A549 (cell line): ENCODE measurements around the gene TJP1. TPM values are rescaled to one million over a fixed set of nuclear protein-coding genes. Genes with fewer than 3 reads are reported as not detected.
A peak's percentile ranks its signal among the peaks of the same experiment; 100 is the strongest.

Source experiments
- ATAC-seq, 2 experiments: fragments of 200-7000 bp in 1 of 2; fragments of >200 bp in 1 of 2; cut with Nextera tagmentation in 1 of 2; cut with Tn5 transposase in 1 of 2; 3 replicates each; pipeline versions ENCODE4 v1.8.0 to v1.9.1; 2018 to 2020; ENCODE audit warnings: mild to moderate bottlenecking in 1 of 2, moderate library complexity in 1 of 2
- CTCF ChIA-PET: fragments of 300-600 bp; sonication (Branson Sonifier 250); formaldehyde crosslinking; extraction: SDS; loops from one replicate; lab custom pipeline; 2021; ENCODE audit warnings: antibody characterized with exemption, inconsistent platforms; lab: Yijun Ruan, JAX
- POLR2A ChIA-PET: fragments of 350-600 bp; formaldehyde crosslinking; extraction: SDS; loops from one replicate; lab custom pipeline; 2021; ENCODE audit warnings: antibody characterized with exemption, inconsistent platforms; lab: Yijun Ruan, JAX
- DNase-seq, 2 experiments: peaks; one replicate each; pipeline versions ENCODE4 v3.0.0 to v3.0.0-alpha.2; 2011 to 2016; ENCODE audit warnings: low read depth in 1 of 2, low spot score in 1 of 2
- FAIRE-seq: peaks from 2 replicates; lab custom pipeline; 2011; peaks lifted over from hg19 to GRCh38; lab: Jason Lieb, UNC
- H3K27ac ChIP-seq, 2 experiments: fragments of >200 bp; sonication (Bioruptor Twin); formaldehyde crosslinking; 3 replicates each; pipeline ENCODE4 v1.5.1; 2016 to 2017
- H3K4me1 ChIP-seq: fragments of >200 bp; sonication (Bioruptor Twin); formaldehyde crosslinking; 3 replicates; pipeline ENCODE4 v1.6.1; 2016
- H3K4me2 ChIP-seq: fragments of >200 bp; sonication (Bioruptor Twin); formaldehyde crosslinking; 3 replicates; pipeline ENCODE4 v1.6.1; 2016
- H3K4me3 ChIP-seq: fragments of >200 bp; sonication (Bioruptor Twin); formaldehyde crosslinking; 3 replicates; pipeline ENCODE4 v1.5.1; 2016
- H3K9me3 ChIP-seq: fragments of >200 bp; sonication (Bioruptor Twin); formaldehyde crosslinking; 3 replicates; pipeline ENCODE4 v1.6.1; 2016
- CBX2 ChIP-seq: fragments of 200-600 bp; sonication (generic); IDR thresholded peaks from 2 replicates; pipeline ENCODE4 v1.6.1; 2016; ENCODE audit warnings: low read depth, mild to moderate bottlenecking, borderline replicate concordance
- CBX8 ChIP-seq: fragments of 200-600 bp; sonication (generic); IDR thresholded peaks from 2 replicates; pipeline ENCODE4 v1.6.1; 2016
- CHD4 ChIP-seq: fragments of 200-600 bp; sonication (generic); IDR thresholded peaks from 2 replicates; pipeline ENCODE4 v1.6.1; 2016; ENCODE audit warnings: antibody characterized with exemption, mild to moderate bottlenecking, borderline replicate concordance
- EHF ChIP-seq: fragments of 250-450 bp; sonication (Bioruptor Pico); IDR thresholded peaks from 2 replicates; pipeline ENCODE4 v1.5.0; 2020; ENCODE audit warnings: mild to moderate bottlenecking
- EHMT2 ChIP-seq: fragments of 200-600 bp; sonication (generic); IDR thresholded peaks from 2 replicates; pipeline ENCODE4 v1.6.1; 2016; ENCODE audit warnings: antibody characterized with exemption, low read depth, mild to moderate bottlenecking, moderate library complexity
- ESRRA ChIP-seq: fragments of 150-350 bp; IDR thresholded peaks from 2 replicates; pipeline ENCODE4 v1.6.1; 2014; ENCODE audit warnings: mild to moderate bottlenecking, low read length, borderline replicate concordance
- FOSB ChIP-seq: fragments of 250-450 bp; sonication (Bioruptor Pico); IDR thresholded peaks from 2 replicates; pipeline ENCODE4 v1.5.0; 2020; ENCODE audit warnings: mild to moderate bottlenecking, moderate library complexity
- GATA3 ChIP-seq: IDR thresholded peaks from 2 replicates; pipeline ENCODE4 v1.6.1; 2012; ENCODE audit warnings: borderline replicate concordance
- HDAC2 ChIP-seq: fragments of 200-600 bp; sonication (generic); IDR thresholded peaks from 2 replicates; pipeline ENCODE4 v1.6.1; 2016
- JUNB ChIP-seq: fragments of >200 bp; sonication (Bioruptor Twin); formaldehyde crosslinking; IDR thresholded peaks from 2 replicates; pipeline ENCODE4 v1.6.1; 2016
- KDM1A ChIP-seq: fragments of 200-600 bp; sonication (generic); IDR thresholded peaks from 2 replicates; pipeline ENCODE4 v1.6.1; 2016; ENCODE audit warnings: low read depth, mild to moderate bottlenecking
- MAFK ChIP-seq: fragments of 450-650 bp; IDR thresholded peaks from 2 replicates; pipeline ENCODE4 v1.6.1; 2014; ENCODE audit not compliant: partially characterized antibody
- NPAS2 ChIP-seq: fragments of 250-450 bp; sonication (Bioruptor Pico); IDR thresholded peaks from 2 replicates; pipeline ENCODE4 v1.8.0; 2022; ENCODE audit warnings: mild to moderate bottlenecking, moderate library complexity, borderline replicate concordance
- POLR2AphosphoS2 ChIP-seq: conservative IDR thresholded peaks from 2 replicates; pipeline ENCODE4 v1.6.1; 2012; ENCODE audit warnings: low read length, improper control_type of control experiment, inconsistent platforms
- RCOR1 ChIP-seq: fragments of 150-350 bp; IDR thresholded peaks from 2 replicates; pipeline ENCODE4 v1.6.1; 2014; ENCODE audit warnings: antibody characterized with exemption, low read length, low read depth
- SMC3 ChIP-seq: fragments of >200 bp; sonication (Bioruptor Twin); formaldehyde crosslinking; IDR thresholded peaks from 3 replicates; pipeline ENCODE4 v1.6.1; 2018; ENCODE audit warnings: inconsistent platforms
- SREBF2 ChIP-seq: fragments of 450-650 bp; IDR thresholded peaks from 2 replicates; pipeline ENCODE4 v1.6.1; 2014; ENCODE audit warnings: mild to moderate bottlenecking, moderate library complexity
- WGBS: methylation state at CpG from one replicate; pipeline ENCODE4 v1.1.6; 2017; ENCODE audit errors: missing lambda C conversion rate; 5-methylcytosine and 5-hydroxymethylcytosine counted together
- polyA plus RNA-seq, 4 experiments: library from polyadenylated mRNA; depleted of rRNA in 3 of 4; stranded (reverse); fragments of >200 nt; fragmentation: RNase III in 1 of 4; extraction: RNeasy Plus Mini Kit Qiagen cat#74134 plus additional on column Dnase treatment in 1 of 4; gene quantifications; 2 replicates in 3 of 4; 3 replicates in 1 of 4; pipeline ENCODE4 v1.2.3, GENCODE V29; 2011 to 2017
- TF ChIP-seq, protein P1 (sequence below): fragments of >200 bp; sonication (Bioruptor Twin); formaldehyde crosslinking; IDR thresholded peaks from 2 replicates; pipeline ENCODE4 v1.6.1; 2016
- TF ChIP-seq, protein P2 (sequence below): fragments of >200 bp; sonication (Bioruptor Twin); formaldehyde crosslinking; IDR thresholded peaks from 3 replicates; pipeline ENCODE4 v1.6.1; 2016
- TF ChIP-seq, protein P3 (sequence below): fragments of 250-450 bp; sonication (Bioruptor Pico); IDR thresholded peaks from 2 replicates; pipeline ENCODE4 v1.5.0; 2020; ENCODE audit warnings: low read depth, mild to moderate bottlenecking, moderate library complexity
- TF ChIP-seq, protein P4 (sequence below): fragments of 450-650 bp; IDR thresholded peaks from 2 replicates; pipeline ENCODE4 v1.6.1; 2014; ENCODE audit warnings: antibody characterized with exemption
- TF ChIP-seq, protein P5 (sequence below): IDR thresholded peaks from 2 replicates; pipeline ENCODE4 v1.6.1; 2012

The TJP1 gene
- polyA plus RNA-seq, 2 of the 4 experiments (the other 2 are of a cell fraction): 55.0 to 179 TPM

DNA sequence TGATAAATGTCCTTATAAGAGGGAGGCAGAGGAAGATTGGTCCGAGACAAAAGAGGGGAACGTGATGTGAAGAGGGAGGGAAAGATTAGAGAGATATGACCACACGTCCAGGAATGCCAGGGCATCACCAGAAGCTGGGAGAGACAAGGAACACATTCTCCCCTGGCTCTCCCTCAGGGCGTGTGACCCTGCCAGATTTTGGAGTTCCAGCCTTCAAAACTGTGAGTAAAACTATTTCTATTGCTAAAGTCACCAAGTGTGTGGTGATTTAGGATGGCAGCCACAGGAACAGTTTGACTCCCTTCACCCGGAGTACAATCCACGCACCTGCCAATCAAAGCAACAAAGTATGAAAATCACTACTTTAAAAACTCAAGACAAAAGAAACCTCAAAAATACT lies 32.1 kb upstream of the TJP1 start:
- 48% methylated on average over 6 of the region's 6 CpGs for WGBS
- no peak overlapping the region for H3K4me3 ChIP-seq
- ChIA-PET POLR2A (no interaction called here), CTCF (interaction anchor here (0.7 to 1.6 kb wide), 3 partner anchors 9 to 71 kb away, joined by 3 to 4 read pairs (median 3); no protein-coding TSS in a partner anchor)
- H3K9me3 ChIP-seq: no peaks in the 10 kb centered on the region
- ATAC-seq: peak; percentile 58 to 62; a peak in 4 of 6 replicates
- H3K4me2 ChIP-seq: peak overlapping the region; percentile 9; the same call in 2 of the 3 replicates
- peaks cover 13% of the 10 kb centered on the region for H3K4me1 ChIP-seq
- FAIRE-seq: no peak
- H3K27ac ChIP-seq: no peak overlapping the region
- DNase-seq: peak in 1 of 2 experiments; percentile 36
- TF ChIP-seq FOSB (no peak), KDM1A (no peak), MAFK (no peak), RCOR1 (no peak), HDAC2 (no peak), JUNB (no peak), SREBF2 (no peak), NPAS2 (CRISPR knock-in tag) (no peak), GATA3 (no peak)
- TF ChIP-seq, protein P1, sequence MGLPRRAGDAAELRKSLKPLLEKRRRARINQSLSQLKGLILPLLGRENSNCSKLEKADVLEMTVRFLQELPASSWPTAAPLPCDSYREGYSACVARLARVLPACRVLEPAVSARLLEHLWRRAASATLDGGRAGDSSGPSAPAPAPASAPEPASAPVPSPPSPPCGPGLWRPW: no peak
- TF ChIP-seq, protein P2, sequence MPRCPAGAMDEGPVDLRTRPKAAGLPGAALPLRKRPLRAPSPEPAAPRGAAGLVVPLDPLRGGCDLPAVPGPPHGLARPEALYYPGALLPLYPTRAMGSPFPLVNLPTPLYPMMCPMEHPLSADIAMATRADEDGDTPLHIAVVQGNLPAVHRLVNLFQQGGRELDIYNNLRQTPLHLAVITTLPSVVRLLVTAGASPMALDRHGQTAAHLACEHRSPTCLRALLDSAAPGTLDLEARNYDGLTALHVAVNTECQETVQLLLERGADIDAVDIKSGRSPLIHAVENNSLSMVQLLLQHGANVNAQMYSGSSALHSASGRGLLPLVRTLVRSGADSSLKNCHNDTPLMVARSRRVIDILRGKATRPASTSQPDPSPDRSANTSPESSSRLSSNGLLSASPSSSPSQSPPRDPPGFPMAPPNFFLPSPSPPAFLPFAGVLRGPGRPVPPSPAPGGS: no peak
- TF ChIP-seq, protein P3, sequence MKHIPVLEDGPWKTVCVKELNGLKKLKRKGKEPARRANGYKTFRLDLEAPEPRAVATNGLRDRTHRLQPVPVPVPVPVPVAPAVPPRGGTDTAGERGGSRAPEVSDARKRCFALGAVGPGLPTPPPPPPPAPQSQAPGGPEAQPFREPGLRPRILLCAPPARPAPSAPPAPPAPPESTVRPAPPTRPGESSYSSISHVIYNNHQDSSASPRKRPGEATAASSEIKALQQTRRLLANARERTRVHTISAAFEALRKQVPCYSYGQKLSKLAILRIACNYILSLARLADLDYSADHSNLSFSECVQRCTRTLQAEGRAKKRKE: no peak
- TF ChIP-seq, protein P4, sequence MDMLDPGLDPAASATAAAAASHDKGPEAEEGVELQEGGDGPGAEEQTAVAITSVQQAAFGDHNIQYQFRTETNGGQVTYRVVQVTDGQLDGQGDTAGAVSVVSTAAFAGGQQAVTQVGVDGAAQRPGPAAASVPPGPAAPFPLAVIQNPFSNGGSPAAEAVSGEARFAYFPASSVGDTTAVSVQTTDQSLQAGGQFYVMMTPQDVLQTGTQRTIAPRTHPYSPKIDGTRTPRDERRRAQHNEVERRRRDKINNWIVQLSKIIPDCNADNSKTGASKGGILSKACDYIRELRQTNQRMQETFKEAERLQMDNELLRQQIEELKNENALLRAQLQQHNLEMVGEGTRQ: no peak

DNA sequence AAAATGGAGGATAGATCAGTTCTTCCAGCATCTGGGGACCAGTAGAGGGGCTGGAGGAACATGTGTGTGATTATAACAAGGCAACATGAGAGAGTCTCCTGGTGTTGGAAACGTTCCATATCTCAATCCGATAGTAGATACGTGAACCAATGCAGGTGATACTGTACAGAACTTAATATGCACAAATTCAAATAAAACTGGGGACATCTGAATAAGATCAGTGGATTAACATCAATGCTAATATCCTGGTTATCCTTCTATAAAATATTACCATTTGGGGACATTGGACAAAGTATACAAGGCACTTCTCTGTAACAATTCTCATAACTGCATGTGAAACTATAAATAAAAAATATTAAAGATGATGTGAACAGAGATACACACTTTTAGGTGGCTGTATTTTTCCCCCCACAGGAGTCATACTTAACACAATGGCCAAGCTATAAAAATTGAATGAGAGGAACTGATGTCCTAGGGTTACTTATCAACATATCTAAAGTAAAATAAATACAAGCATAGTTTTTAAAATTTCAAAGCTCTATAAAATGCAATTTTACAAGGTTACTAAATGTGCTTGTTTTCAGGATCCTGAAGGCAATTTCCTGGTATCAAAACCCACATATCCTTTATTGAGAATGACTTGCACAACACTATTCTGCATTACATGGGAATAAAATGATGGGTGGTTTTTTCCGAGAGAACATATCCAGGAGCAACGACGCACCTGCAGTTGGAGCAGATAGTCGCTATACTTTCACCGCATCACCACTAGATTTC lies 31.1 kb upstream of the TJP1 start:
- Histone ChIP-seq H3K9me3 (0 out of 3 replicates have a peak, but pooled peaks cover under 1% of the 10 kb centered on the region), H3K4me2 (no peak overlapping the region), H3K4me3 (no peak overlapping the region)
- WGBS: 90% methylated on average over 8 of the region's 8 CpGs
- POLR2A ChIA-PET: no interaction called here
- TF ChIP-seq, protein P5, sequence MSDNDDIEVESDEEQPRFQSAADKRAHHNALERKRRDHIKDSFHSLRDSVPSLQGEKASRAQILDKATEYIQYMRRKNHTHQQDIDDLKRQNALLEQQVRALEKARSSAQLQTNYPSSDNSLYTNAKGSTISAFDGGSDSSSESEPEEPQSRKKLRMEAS: no peak
- TF ChIP-seq CBX2: no peak
- no peak for TF ChIP-seq EHF (CRISPR knock-in tag)
- no peak for TF ChIP-seq CBX8
- no peak for TF ChIP-seq SMC3
- TF ChIP-seq POLR2AphosphoS2: no peak
- no peak for TF ChIP-seq GATA3
- TF ChIP-seq CHD4: no peak
- no peak for TF ChIP-seq ESRRA
- TF ChIP-seq NPAS2 (CRISPR knock-in tag): no peak
- no peak for TF ChIP-seq EHMT2
- TF ChIP-seq, all 56 proteins: peak for 0
- Histone ChIP-seq H3K27ac (no peak overlapping the region), H3K4me1 (peaks cover 13% of the 10 kb centered on the region)
- FAIRE-seq (no peak), DNase-seq (no peak), ATAC-seq (no peak)
- CTCF ChIA-PET: interaction anchor here (0.6 to 1.3 kb wide), 2 partner anchors 19 to 150 kb away, joined by 3 to 5 read pairs; no protein-coding TSS in a partner anchor
